ENCODE results near the gene STK16. TPM values are rescaled to one million over a fixed set of nuclear protein-coding genes. Genes with fewer than 3 reads are reported as not detected.

STK16 gene
- polyA plus RNA-seq, 3 donors, result 16.7 to 40.7 (median 17.8) TPM

GRCh38 chr2:219261024-219261855 is 16.0 kb downstream of the STK16 start:
- no peaks in the 10 kb centered on the region for H3K36me3 ChIP-seq (replicated peaks in 1 of 2; ENCODE audit: control insufficient read depth in 1 of 2, insufficient read depth in 2 of 2, low read length in 2 of 2)
- no peak overlapping the region for H3K9ac ChIP-seq (ENCODE audit: insufficient read depth, low read length, poor library complexity, severe bottlenecking)
- H3K4me3 ChIP-seq (replicated peaks in 1 of 3; ENCODE audit: low read depth in 2 of 3, low read length in 3 of 3), result no peak overlapping the region
- no peak for DNase-seq
- no peak overlapping the region for H3K27ac Mint-ChIP-seq
- TF ChIP-seq, protein P1, sequence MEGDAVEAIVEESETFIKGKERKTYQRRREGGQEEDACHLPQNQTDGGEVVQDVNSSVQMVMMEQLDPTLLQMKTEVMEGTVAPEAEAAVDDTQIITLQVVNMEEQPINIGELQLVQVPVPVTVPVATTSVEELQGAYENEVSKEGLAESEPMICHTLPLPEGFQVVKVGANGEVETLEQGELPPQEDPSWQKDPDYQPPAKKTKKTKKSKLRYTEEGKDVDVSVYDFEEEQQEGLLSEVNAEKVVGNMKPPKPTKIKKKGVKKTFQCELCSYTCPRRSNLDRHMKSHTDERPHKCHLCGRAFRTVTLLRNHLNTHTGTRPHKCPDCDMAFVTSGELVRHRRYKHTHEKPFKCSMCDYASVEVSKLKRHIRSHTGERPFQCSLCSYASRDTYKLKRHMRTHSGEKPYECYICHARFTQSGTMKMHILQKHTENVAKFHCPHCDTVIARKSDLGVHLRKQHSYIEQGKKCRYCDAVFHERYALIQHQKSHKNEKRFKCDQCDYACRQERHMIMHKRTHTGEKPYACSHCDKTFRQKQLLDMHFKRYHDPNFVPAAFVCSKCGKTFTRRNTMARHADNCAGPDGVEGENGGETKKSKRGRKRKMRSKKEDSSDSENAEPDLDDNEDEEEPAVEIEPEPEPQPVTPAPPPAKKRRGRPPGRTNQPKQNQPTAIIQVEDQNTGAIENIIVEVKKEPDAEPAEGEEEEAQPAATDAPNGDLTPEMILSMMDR (IDR thresholded peaks at IDR 0.05), result no peak
- peak overlapping the region; percentile 10 to 42 for H3K4me3 Mint-ChIP-seq
- H3K27ac ChIP-seq (ENCODE audit: low read depth in 1 of 2, low read length in 2 of 2), result no peak overlapping the region
- H3K27me3 ChIP-seq (ENCODE audit: control insufficient read depth in 2 of 2, insufficient read depth in 2 of 2, low read length in 2 of 2), result no peaks in the 10 kb centered on the region
- H3K9me3 ChIP-seq (replicated peaks in 1 of 2; ENCODE audit: control insufficient read depth in 1 of 2, insufficient read depth in 1 of 2, low read length in 2 of 2), result no peaks in the 10 kb centered on the region
- no peaks in the 10 kb centered on the region for H3K4me1 ChIP-seq (ENCODE audit: control insufficient read depth in 1 of 2, insufficient read depth in 2 of 2, low read length in 2 of 2)
- WGBS (ENCODE audit: insufficient coverage), result 67% methylated on average over 2 of the region's 5 CpGs
- H3K4me1 Mint-ChIP-seq, result no peaks in the 10 kb centered on the region
- no peaks in the 10 kb centered on the region for H4K20me1 ChIP-seq (ENCODE audit: insufficient read depth, low read length)
- intact Hi-C loops (cut with micrococcal nuclease), result no loop called here
- H3K36me3 Mint-ChIP-seq, result no peaks in the 10 kb centered on the region
- H3K27me3 Mint-ChIP-seq (ENCODE audit: low read depth in 3 of 3), result peaks cover 3 to 17% (median 5%) of the 10 kb centered on the region in 3 donors
- no peak overlapping the region for H2AFZ ChIP-seq (ENCODE audit: insufficient read depth, low read depth, low read length, poor library complexity, severe bottlenecking)
- H3K79me2 ChIP-seq (ENCODE audit: insufficient read depth, low read length), result no peaks in the 10 kb centered on the region
- no peak overlapping the region for H3K4me2 ChIP-seq (replicated peaks; ENCODE audit: extremely low read depth, low read length, poor library complexity, severe bottlenecking)
- H3K9me3 Mint-ChIP-seq, result no peaks in the 10 kb centered on the region

DNA sequence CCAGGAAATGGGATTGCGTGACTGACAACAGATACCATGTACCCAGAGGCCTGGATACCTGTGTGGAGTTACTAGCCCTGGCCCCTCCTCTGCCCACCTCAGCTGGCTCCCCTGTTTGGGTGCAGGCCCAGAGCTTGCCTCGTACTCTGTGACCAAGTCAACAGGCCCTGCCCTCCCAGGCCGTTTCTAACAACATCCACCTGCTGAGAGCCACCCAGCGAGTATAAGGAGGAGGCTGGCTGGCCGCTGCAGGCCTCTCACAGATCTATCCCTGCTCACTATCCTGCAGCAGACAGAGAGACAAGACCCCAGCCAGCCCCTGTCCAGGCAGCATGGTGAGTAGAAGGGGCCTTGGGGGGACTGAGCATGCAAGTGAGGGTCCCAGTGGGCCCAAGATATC is 21.0 kb downstream of the STK16 start:
- H3K27me3 Mint-ChIP-seq (ENCODE audit: low read depth in 3 of 3), result peaks cover 5 to 14% (median 12%) of the 10 kb centered on the region in 3 donors
- no peaks in the 10 kb centered on the region for H3K4me1 Mint-ChIP-seq
- TF ChIP-seq, protein P1 (IDR thresholded peaks at IDR 0.05), result no peak
- H3K36me3 Mint-ChIP-seq, result no peaks in the 10 kb centered on the region
- Histone ChIP-seq H3K36me3 (replicated peaks in 1 of 2; ENCODE audit: control insufficient read depth in 1 of 2, insufficient read depth in 2 of 2, low read length in 2 of 2) (no peaks in the 10 kb centered on the region), H3K79me2 (ENCODE audit: insufficient read depth, low read length) (no peaks in the 10 kb centered on the region), H3K4me2 (replicated peaks; ENCODE audit: extremely low read depth, low read length, poor library complexity, severe bottlenecking) (no peak overlapping the region), H3K9ac (ENCODE audit: insufficient read depth, low read length, poor library complexity, severe bottlenecking) (no peak overlapping the region), H2AFZ (ENCODE audit: insufficient read depth, low read depth, low read length, poor library complexity, severe bottlenecking) (no peak overlapping the region), H3K27me3 (ENCODE audit: control insufficient read depth in 2 of 2, insufficient read depth in 2 of 2, low read length in 2 of 2) (no peaks in the 10 kb centered on the region), H4K20me1 (ENCODE audit: insufficient read depth, low read length) (no peaks in the 10 kb centered on the region), H3K27ac (ENCODE audit: low read depth in 1 of 2, low read length in 2 of 2) (no peak overlapping the region), H3K9me3 (replicated peaks in 1 of 2; ENCODE audit: control insufficient read depth in 1 of 2, insufficient read depth in 1 of 2, low read length in 2 of 2) (no peaks in the 10 kb centered on the region), H3K4me1 (ENCODE audit: control insufficient read depth in 1 of 2, insufficient read depth in 2 of 2, low read length in 2 of 2) (no peaks in the 10 kb centered on the region), H3K4me3 (replicated peaks in 1 of 3; ENCODE audit: low read depth in 2 of 3, low read length in 3 of 3) (no peak overlapping the region)
- no peaks in the 10 kb centered on the region for H3K9me3 Mint-ChIP-seq
- no peak overlapping the region for H3K4me3 Mint-ChIP-seq
- WGBS (ENCODE audit: insufficient coverage), result 93% methylated on average over 1 of the region's 5 CpGs
- intact Hi-C loops (cut with micrococcal nuclease), result no loop called here
- H3K27ac Mint-ChIP-seq, result no peak overlapping the region
- no peak for DNase-seq
